NCI-H1092 treated with DMSO at 0.1 percent for 48 hours (cell line): ENCODE data around the gene ST6GAL1.
"Not testable (repeated sequence)": the region's sequence is repeated elsewhere in the genome, so short reads cannot be mapped to it uniquely, and the experiment has no call there.

Experiments used
- DNase-seq: peaks from one replicate; lab custom pipeline; 2025; lab: John Stamatoyannopoulos, UW

ST6GAL1 gene, protein sequence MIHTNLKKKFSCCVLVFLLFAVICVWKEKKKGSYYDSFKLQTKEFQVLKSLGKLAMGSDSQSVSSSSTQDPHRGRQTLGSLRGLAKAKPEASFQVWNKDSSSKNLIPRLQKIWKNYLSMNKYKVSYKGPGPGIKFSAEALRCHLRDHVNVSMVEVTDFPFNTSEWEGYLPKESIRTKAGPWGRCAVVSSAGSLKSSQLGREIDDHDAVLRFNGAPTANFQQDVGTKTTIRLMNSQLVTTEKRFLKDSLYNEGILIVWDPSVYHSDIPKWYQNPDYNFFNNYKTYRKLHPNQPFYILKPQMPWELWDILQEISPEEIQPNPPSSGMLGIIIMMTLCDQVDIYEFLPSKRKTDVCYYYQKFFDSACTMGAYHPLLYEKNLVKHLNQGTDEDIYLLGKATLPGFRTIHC

DNA sequence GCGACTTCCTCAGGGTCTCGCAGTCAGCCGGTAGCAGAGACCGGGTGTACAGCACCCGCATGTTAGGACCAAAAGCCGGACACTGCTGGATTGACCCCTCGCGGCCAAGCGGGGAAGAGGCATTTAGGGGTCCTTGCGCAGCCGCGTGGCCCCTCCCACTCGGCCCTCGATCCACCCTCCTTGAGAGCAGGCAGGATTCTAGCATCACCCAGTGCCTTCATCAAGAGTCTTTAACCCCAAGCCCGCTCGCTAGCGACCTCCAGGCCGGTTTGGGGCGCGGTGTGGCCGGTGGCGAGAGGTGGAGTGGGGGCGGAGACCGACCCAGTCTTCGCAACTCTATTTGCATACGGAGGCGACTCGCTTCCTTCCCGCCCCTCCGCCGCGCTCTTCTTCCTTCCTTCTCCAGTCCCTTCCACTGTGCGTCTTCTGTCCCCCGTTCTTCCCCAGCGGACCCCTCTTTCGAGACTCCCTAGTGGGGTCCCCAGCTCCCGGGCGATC is at the start of gene ST6GAL1:
TSS of gene ST6GAL1 (plus strand) at position 384 of the 498 bp plus-strand sequence. CDS start 112,178 bp downstream, outside the sequence.
- DNase-seq, result no peak

DNA sequence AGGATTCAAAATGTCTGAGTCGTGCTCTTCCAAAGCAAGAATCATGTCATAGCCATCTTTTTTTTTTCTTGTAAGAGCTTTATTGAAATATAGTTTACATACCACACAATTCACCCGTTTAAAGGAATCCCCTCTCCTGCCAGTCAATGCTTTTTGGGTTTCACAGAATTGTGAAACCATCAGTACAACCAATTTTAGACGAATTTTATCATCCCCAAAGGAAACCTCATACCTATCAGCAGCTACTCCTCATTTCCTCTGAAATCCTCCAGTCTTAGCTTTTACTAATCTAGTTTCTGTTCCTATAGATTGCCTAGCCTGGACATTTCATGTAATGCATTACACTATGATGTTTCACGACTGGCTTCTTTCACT is 48.2 kb upstream of the ST6GAL1 start:
- no peak for DNase-seq

DNA sequence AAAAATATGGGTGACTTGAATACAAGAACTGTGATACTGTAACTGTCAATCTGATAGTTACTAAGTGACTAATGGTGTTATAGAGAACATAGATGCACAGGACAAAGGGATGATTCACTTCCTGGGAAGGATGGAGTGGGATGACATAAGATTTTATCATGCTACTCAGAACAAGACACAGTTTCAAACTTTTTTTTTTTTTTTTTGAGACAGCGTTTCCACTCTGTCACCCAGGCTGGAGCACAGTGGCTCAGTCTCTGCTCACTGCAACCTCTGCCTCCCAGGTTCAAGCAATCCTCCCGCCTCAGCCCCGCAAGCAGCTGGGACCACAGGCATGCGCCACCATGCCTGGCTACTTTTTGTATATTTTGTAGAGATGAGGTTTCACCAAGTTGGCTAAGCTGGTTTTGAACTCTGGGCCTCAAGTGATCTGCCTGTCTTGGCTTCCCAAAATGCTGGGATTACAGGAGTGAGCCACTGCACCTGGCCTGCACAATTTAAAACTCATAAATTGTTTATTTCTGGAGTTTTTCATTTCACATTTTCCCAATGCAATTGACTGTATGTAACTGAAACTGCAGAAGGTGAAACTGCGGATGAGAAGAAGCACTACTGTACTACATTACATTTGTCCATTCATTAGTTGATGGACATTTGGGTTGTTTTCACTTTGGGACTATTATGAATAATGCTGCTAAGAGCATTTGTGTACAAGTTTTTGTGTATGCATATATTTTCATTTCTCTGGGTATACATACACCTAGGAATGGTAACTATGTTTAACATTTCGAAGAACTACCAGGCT is 47.2 kb upstream of the ST6GAL1 start:
- no peak for DNase-seq

DNA sequence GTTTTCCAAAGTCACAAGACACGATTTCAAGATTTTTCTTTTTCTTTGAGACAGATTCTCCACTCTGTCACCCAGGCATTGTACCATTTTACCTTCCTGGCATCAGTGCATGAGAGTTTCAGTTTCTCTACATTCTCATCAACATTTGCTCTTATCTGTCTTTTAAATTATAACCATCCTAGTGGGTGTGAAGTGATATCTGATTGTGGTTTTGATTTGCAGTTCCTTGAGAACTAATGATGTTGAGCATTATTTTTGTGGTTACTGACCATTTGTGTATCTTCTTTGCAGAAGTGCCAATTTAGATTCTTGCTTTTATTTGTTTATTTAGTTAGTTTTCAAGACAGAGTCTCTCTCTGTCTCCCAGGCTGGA is 46.7 kb upstream of the ST6GAL1 start:
- no peak for DNase-seq

DNA sequence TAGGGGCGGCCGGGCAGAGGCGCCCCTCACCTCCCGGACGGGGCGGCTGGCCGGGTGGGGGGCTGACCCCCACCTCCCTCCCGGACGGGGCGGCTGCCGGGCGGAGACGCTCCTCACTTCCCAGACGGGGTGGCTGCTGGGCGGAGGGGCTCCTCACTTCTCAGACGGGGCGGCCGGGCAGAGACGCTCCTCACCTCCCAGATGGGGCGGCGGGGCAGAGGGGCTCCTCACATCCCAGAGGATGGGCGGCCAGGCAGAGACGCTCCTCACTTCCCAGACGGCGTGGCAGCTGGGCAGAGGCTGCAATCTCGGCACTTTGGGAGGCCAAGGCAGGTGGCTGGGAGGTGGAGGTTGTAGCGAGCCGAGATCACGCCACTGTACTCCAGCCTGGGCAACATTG is 45.5 kb upstream of the ST6GAL1 start:
- not testable (repeated sequence) for DNase-seq

DNA sequence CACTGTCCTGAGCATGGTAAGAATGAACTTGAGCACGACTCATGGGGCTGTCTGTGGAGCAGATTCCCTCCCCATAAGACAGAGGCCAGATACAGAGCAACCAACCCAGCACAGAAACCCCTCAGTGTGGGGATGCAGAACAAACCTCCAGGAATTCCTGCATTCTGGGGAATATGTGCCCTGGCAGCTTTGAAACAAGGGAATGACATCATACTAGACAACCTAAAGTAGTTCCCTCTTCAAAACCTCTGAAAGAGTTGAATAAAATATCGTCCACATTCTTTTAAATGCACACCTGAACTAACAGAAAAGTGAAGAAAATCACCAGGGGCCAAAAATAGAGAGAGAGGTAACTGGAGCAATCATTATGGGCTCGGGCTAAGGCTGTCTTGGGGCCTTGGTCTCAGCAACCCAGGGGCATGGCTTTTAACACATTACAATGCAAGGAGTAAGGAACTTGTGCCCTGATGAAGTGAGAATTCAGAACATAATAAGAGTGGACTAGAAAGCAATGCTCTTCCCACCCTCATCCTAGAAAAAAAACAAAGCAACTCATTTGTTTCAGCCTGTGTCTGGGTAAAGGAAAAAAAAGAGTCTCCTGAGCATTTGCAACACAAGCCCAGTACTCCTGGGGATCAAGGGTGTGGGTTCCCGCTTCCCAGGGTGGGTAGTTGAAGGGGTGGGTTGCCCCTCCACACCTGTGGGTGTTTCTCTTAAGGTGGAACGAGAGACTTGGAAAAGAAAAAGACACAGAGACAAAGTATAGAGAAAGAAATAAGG is 43.9 kb upstream of the ST6GAL1 start:
- DNase-seq, result no peak

DNA sequence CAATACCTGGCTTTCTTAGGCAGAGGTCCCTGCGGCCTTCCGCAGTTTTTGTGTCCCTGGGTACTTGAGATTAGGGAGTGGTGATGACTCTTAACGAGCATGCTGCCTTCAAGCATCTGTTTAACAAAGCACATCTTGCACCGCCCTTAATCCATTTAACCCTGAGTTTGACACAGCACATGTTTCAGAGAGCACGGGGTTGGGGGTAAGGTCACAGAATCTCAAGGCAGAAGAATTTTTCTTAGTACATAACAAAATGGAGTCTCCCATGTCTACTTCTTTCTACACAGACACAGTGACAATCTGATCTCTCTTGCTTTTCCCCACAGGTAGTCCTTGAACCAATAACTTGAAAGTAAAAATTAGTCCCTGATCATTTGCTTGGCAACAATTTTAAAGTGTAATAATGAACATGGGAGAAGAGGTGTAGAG is 42.8 kb upstream of the ST6GAL1 start:
- DNase-seq, result not testable (repeated sequence)

DNA sequence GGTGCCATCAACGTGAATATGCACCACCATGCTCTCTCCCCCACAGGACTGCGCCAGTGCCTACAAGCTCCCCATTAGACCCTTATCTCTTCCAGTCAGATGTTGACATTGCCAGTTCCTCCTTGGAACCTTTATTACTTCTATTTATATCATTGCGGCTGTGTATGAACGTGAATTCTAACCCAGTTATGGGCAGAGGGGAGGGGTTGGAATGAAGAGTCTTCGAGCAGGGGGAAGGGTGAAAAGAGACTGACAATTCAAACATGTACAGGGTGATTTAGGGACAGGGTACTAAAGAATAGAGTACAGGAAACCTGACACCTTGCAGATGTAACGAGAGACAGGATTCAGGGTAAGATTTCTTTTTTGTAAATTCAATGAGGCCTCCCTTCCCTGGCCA is 41.8 kb upstream of the ST6GAL1 start:
- no peak for DNase-seq

DNA sequence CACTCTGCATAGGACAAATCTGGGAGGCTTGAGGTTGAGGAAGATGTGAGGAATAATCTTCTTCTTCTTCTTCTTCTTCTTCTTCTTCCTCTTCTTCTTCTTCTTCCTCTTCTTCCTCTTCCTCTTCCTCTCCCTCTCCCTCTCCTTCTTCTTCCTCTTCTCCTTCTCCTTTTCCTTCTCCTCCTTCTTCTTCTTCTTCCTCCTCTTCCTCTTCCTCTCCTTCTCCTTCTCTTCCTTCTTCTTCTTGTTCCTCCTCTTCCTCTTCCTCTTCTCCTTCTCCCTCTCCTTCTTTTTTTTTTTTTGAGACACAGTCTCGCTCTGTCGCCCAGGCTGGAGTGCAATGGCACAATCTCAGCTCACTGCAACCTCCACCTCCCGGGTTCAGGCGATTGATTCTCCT is 40.6 kb upstream of the ST6GAL1 start:
- DNase-seq, result not testable (repeated sequence)

DNA sequence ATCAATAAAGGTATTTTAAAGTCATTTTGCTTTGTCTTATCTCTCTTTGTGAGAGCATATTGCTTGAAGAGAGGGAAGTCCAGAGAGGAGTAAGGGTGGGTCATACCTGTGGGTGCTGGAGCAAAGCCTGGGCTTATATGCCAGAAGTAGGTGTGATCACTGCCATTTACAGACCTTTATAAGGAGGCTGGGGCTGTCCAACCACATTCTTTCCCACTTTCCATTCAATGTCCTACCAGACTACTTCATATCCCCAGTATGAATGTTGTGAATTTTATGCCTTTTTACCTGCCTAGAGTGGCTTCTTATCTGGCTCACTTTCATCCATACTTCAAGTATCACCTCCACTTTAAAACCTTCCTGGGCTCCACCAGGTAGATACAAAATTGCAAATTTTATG is 39.4 kb upstream of the ST6GAL1 start:
- no peak for DNase-seq

DNA sequence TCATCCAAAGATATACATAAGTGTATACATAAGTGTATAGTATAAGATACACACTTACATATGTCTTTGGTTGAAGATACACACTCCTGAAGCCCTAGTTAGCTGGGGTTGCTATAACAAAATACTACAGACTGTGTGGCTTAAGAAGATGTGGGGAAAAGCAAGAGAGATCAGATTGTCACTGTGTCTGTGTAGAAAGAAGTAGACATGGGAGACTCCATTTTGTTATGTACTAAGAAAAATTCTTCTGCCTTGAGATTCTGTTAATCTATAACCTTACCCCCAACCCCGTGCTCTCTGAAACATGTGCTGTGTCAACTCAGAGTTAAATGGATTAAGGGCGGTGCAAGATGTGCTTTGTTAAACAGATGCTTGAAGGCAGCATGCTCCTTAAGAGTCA is 37.3 kb upstream of the ST6GAL1 start:
- not testable (repeated sequence) for DNase-seq

DNA sequence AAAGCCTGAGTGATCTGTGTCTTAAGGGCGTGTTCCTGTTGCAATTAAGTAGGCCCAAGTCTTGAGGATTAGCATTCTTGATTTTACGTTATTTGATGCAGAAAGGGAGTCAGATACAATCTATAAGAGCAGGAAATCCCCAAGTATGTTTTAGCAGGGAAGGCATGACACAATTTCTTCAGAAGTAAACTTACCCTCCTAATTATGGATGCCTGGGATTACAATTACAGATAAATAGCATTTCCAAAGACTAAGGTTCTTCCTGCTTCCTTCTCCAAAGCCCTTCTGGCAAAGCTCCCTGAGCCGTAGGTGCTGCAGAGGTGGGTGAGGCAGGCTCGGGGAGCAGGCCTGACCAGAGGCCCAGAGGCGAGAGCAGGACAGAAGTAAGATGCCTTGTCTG is 34.9 kb upstream of the ST6GAL1 start:
- DNase-seq, result no peak

DNA sequence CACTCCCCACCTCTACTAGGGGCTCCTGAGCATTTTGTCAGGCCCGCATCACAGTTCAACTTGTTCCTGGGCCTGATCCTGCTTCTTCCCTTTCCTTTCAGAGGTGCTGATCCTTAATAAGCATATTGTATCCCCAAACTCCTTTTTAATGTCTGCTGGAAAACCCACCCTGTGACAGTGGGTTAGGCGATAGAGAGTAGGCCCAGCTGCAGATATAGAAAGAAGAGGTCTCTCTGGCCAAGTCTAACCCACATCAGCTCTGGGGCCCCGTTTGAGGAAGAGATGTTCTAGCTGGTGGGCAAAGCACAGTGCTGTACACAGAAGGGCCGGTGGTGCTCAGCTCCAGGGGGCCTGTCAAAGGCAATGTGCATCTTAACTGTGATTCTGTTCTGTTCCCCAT is 34.3 kb upstream of the ST6GAL1 start:
- no peak for DNase-seq

DNA sequence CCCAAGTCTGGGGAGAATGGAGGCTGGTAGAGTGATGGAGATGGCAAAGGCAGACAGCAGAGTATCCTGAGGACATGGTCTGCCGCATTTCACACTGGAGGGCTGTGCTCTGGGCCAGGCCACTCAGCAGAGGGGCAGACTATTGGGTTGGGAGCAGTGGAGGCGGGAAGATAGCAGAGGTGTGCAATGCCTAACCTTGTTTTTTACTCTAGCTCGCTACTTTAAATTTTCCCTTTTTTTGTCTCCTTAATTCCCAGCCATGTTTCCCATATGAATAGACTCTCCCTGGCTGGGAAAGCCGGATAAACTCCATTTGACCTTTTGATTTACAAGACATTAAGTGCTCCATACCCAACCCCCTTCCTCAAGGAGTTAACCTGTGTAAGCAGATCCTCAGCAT is 33.5 kb upstream of the ST6GAL1 start:
- DNase-seq, result no peak

DNA sequence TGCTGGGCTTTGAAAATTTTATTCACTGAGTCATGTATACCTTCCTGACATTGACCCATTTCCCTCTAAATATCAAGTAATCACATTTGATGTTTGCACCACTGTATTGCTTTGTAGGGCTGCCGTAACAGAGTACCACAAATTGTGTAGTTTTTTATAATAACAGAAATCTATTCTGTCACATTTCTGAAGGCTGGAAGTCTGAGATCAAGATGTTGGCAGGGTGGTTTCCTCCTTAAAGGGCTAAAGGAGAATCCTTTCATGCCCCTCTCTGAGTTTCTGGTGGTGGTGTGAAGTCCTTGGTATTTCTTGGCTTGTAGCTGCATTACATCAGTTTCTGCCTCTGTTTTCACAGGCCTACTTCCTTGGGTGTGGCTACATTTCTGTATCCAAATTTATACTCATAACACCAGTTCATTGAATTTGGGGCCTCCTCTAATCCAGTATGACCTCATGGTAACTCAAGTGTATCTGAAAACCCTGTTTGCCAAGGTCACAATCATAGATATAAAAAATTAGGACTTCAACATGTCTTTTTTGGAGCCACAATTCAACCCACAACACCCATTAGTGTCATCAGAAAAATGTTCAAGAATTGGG is 29.1 kb upstream of the ST6GAL1 start:
- no peak for DNase-seq

DNA sequence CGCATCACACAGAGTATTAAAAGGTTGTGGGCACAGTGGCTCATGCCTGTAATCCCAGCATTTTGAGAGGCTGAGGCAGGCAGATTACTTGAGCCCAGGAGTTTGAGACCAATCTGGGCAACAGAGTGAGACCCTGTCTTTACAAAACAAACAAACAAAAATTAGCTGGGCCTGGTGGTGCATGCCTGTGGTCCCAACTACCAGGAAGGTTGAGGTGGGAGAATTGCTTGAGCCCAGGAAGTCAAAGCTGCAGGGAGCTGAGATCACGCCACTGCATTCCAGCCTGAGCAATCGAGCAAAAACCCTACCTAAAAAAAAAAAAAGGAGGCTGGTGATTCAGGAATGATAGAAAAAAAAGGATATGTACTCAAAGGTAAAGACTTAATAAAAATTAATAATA is 28.2 kb upstream of the ST6GAL1 start:
- DNase-seq, result no peak

DNA sequence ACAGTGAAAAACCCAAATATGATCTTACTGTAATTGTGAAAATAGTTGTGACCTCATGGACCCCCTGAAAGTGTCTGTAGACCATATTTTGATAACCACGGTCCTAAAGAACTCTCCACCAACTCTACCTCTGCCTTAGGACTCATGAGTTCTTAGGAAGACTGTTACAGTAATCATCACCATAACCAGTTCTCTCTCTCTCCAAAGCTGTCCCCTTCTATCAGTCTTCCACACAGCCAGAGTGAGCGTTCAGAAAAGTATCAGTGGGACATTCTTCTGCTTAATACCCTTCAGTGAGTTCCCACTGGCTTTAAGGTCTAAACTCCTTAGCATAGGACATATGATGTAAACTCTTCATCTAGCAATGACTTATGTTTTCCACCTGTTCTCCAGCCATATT is 27.6 kb upstream of the ST6GAL1 start:
- DNase-seq, result no peak

DNA sequence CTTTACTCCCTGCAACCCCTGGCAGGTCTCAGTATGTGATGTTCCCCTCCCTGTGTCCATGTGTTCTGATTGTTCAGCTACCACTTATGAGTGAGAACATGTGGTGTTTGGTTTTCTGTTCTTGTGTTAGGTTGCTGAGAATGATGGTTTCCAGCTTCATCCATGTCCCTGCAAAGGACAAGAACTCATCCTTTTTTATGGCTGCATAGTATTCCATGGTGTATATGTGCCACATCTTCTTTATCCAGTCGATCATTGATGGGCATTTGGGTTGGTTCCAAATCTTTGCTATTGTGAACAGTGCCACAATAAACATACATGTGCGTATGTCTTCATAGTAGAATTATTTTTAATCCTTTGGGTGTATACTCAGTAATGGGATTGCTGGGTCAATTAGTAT is 26.6 kb upstream of the ST6GAL1 start:
- not testable (repeated sequence) for DNase-seq

DNA sequence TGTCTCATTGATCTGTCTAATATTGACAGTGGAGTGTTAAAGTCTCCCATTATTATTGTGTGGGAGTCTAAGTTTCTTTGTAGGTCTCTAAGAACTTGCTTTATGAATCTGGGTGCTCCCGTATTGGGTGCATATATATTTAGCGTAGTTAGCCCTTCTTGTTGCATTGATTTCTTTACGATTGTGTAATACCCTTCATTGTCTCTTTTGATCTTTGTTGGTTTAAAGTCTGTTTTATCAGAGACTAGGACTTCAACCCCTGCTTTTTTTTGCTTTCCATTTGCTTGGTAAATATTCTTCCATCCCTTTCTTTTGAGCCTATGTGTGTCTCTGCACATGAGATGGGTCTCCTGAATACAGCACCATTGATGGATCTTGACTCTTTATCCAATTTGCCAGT is 23.3 kb upstream of the ST6GAL1 start:
- DNase-seq, result not testable (repeated sequence)

DNA sequence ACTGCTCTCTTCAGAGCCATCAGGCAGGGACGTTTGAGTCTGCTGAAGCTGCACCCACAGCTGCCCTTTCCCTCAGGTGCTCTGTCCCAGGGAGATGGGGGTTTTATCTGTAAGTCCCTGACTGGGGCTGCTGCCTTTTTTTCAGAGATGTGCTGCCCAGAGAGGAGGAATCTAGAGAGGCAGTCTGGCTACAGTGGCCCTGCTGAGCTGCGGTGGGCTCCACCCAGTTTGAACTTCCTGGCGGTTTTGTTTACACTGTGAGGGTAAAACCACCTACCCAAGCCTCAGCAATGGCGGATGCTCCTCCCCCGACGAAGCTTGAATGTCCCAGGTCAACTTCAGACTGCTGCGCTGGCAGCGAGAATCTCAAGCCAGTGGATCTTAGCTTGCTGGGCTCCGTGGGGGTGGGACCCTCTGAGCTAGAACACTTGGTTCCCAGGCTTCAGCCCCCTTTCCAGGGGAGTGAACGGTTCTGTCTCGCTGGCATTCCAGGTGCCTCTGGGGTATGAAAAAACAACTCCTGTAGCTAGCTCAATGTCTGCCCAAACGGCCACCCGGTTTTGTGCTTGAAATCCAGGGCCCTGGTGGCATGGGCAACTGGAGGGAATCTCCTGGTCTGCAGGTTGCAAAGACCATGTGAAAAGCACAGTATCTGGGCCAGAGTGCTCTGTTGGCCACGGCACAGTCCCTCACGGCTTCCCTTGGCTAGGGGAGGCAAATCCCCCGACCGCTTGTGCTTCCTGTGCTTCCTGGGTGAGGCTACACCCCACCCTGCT is 21.1 kb upstream of the ST6GAL1 start:
- no peak for DNase-seq
